GM12873 (cell line): ENCODE data around the gene SLC15A1.

Experiments used
- CTCF ChIP-seq: IDR thresholded peaks from 2 replicates; pipeline ENCODE4 v1.5.1; 2012; ENCODE audit warnings: low read depth, mild to moderate bottlenecking, moderate library complexity, low read length, control low read depth; ENCODE audit not compliant: insufficient read depth; ENCODE audit errors: missing control alignments

The SLC15A1 gene

GRCh38 chr13:98731925-98732324, 20.5 kb downstream of the SLC15A1 start:
- no peak for TF ChIP-seq CTCF

GRCh38 chr13:98731038-98731437, 21.4 kb downstream of the SLC15A1 start:
- no peak for TF ChIP-seq CTCF

- TF ChIP-seq CTCF = no peak
Observed at GRCh38 chr13:98730441-98730840, 22.0 kb downstream of the SLC15A1 start.

- TF ChIP-seq CTCF = no peak
Observed at GRCh38 chr13:98729658-98730057, 22.8 kb downstream of the SLC15A1 start.

GRCh38 chr13:98722958-98723357, 29.5 kb downstream of the SLC15A1 start:
- TF ChIP-seq CTCF = no peak

- TF ChIP-seq CTCF = no peak
Observed at GRCh38 chr13:98721825-98722510, 30.5 kb downstream of the SLC15A1 start.

- TF ChIP-seq CTCF = no peak
Observed at GRCh38 chr13:98719527-98720250, 32.8 kb downstream of the SLC15A1 start.
